HepG2 (cell line): ENCODE results near the gene LLGL2.

Source experiments
- FOXA3 ChIP-seq: IDR thresholded peaks from 2 replicates; pipeline ENCODE4 v1.6.1; 2016; ENCODE audit warnings: missing genetic modification reagents, missing compliant biosample characterization
- HIVEP1 ChIP-seq: sonication (generic); formaldehyde crosslinking; IDR thresholded peaks from 2 replicates; pipeline ENCODE4 v1.4.0; 2020; ENCODE audit warnings: mild to moderate bottlenecking, missing genetic modification reagents
- JARID2 ChIP-seq: sonication (generic); formaldehyde crosslinking; IDR thresholded peaks from 2 replicates; pipeline ENCODE4 v1.8.1; 2023; ENCODE audit warnings: missing genetic modification reagents, inconsistent platforms; ENCODE audit not compliant: insufficient replicate concordance
- NFRKB ChIP-seq: fragments of 450-650 bp; IDR thresholded peaks from 2 replicates; pipeline ENCODE4 v1.6.1; 2017
- SIN3A ChIP-seq: IDR thresholded peaks from 2 replicates; pipeline ENCODE4 v1.6.1; 2011; ENCODE audit warnings: low read depth, mild to moderate bottlenecking, control low read depth, low read length, borderline replicate concordance
- TBX2 ChIP-seq: sonication (generic); formaldehyde crosslinking; IDR thresholded peaks from 2 replicates; pipeline ENCODE4 v1.5.0; 2020; ENCODE audit warnings: missing genetic modification reagents, mild to moderate bottlenecking, borderline replicate concordance
- TCF12 ChIP-seq, 2 experiments: fragments of 450-650 bp in 1 of 2; sonication (generic) in 1 of 2; formaldehyde crosslinking in 1 of 2; IDR thresholded peaks; 2 replicates each; pipeline versions ENCODE4 v1.6.1 to v1.8.0; 2017 to 2022; ENCODE audit warnings: antibody characterized with exemption in 1 of 2, mild to moderate bottlenecking in 1 of 2, missing genetic modification reagents in 1 of 2, moderate library complexity in 1 of 2
- YEATS4 ChIP-seq: sonication (generic); formaldehyde crosslinking; IDR thresholded peaks from 2 replicates; pipeline ENCODE4 v1.4.0; 2020; ENCODE audit warnings: missing genetic modification reagents, borderline replicate concordance
- ZBTB1 ChIP-seq: sonication (generic); formaldehyde crosslinking; IDR thresholded peaks from 2 replicates; pipeline ENCODE4 v1.4.0; 2020; ENCODE audit warnings: missing genetic modification reagents, borderline replicate concordance
- ZBTB2 ChIP-seq: sonication (generic); formaldehyde crosslinking; IDR thresholded peaks from 2 replicates; pipeline ENCODE4 v1.8.0; 2022; ENCODE audit warnings: low read depth, missing genetic modification reagents
- ZBTB33 ChIP-seq: sonication (generic); formaldehyde crosslinking; IDR thresholded peaks from 2 replicates; pipeline ENCODE4 v1.4.0; 2020; ENCODE audit warnings: missing genetic modification reagents
- ZNF660 ChIP-seq: sonication (generic); formaldehyde crosslinking; IDR thresholded peaks from 2 replicates; pipeline ENCODE4 v1.5.1; 2020; ENCODE audit warnings: mild to moderate bottlenecking, low read depth, missing genetic modification reagents, borderline replicate concordance
- ZNF7 ChIP-seq: IDR thresholded peaks from 2 replicates; pipeline ENCODE4 v1.6.1; 2016; ENCODE audit warnings: missing biosample characterization, missing genetic modification reagents
- ZNF740 ChIP-seq: sonication (generic); formaldehyde crosslinking; IDR thresholded peaks from 2 replicates; pipeline ENCODE4 v1.4.0; 2020; ENCODE audit warnings: missing genetic modification reagents

- no peak for TF ChIP-seq ZBTB33
- TF ChIP-seq ZNF7 (CRISPR knock-in tag): no peak
- no peak for TF ChIP-seq JARID2 (CRISPR knock-in tag)
- no peak for TF ChIP-seq TBX2 (CRISPR knock-in tag)
- no peak for TF ChIP-seq ZBTB1 (CRISPR knock-in tag)
- TF ChIP-seq YEATS4: no peak
- no peak for TF ChIP-seq TCF12 (IDR thresholded peaks at IDR 0.05)
- TF ChIP-seq TCF12 (CRISPR knock-in tag; IDR thresholded peaks at IDR 0.05): no peak
- TF ChIP-seq ZNF740 (CRISPR knock-in tag): no peak
- no peak for TF ChIP-seq HIVEP1 (CRISPR knock-in tag)
- no peak for TF ChIP-seq SIN3A
- no peak for TF ChIP-seq ZNF660 (CRISPR knock-in tag)
- TF ChIP-seq FOXA3 (CRISPR knock-in tag): no peak
- TF ChIP-seq ZBTB2 (CRISPR knock-in tag): no peak
- TF ChIP-seq NFRKB: no peak
Observed at GRCh38 chr17:75493476-75494129, 31.9 kb upstream of the LLGL2 start.
